ENCODE results near the gene CHST11.

Gene CHST11

DNA sequence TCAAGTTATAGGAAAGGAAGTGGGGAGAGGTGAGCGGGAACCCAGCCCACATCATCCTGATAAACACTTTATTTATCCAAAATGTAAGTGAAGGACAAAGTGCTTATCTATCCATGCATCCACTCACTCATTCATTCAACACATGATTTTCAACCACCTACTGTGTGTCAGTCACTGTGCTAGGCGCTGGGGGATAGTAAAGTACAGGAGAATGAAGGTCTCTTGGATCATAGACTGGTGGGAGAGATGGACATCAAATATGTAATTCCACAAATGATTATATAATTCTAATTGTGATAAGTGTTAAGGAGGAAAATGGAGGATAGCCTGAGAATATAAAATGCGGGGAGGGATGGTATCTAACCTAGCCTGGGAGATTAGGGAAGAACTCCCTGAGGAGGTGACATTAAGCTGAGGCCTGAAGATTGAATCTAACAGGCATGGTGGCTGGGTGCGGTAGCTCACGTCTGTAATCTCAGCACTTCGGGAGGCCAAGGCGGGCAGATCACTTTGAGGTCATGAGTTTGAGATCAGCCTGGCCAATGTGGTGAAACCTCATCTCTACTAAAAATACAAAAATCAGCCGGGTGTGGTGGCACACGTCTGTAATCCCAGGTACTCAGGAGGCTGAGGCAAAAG lies 41.3 kb upstream of the CHST11 start:
- TF ChIP-seq, protein P1, sequence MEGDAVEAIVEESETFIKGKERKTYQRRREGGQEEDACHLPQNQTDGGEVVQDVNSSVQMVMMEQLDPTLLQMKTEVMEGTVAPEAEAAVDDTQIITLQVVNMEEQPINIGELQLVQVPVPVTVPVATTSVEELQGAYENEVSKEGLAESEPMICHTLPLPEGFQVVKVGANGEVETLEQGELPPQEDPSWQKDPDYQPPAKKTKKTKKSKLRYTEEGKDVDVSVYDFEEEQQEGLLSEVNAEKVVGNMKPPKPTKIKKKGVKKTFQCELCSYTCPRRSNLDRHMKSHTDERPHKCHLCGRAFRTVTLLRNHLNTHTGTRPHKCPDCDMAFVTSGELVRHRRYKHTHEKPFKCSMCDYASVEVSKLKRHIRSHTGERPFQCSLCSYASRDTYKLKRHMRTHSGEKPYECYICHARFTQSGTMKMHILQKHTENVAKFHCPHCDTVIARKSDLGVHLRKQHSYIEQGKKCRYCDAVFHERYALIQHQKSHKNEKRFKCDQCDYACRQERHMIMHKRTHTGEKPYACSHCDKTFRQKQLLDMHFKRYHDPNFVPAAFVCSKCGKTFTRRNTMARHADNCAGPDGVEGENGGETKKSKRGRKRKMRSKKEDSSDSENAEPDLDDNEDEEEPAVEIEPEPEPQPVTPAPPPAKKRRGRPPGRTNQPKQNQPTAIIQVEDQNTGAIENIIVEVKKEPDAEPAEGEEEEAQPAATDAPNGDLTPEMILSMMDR (IDR thresholded peaks at IDR 0.05; ENCODE audit: insufficient read depth, low read length, poor library complexity, severe bottlenecking), result no peak
- TF ChIP-seq EZH2phosphoT487 (conservative IDR thresholded peaks at IDR 0.05; ENCODE audit: low read length), result no peak

DNA sequence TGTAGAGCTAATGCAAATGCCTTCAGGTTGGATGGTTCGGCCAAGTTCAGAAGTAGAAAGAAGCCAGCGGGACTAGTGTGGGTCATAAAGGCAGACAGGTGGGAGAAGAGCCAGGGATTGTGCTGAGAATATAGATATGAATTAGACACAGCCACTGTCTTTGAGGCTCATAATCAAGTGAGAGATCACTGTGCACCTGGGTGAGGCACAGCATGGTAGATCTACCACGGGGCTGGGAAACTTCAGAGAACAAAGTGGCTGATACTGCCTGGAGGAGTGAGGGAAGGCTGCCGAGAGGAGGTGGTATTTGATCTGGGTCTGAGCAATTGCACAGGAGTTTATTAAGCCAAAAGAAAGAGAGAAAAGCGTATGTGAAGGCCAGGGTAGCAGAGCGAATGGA lies 40.6 kb upstream of the CHST11 start:
- H3K4me2 ChIP-seq (ENCODE audit: low read depth, low read length, poor library complexity, severe bottlenecking), result no peak overlapping the region
- no peaks in the 10 kb centered on the region for H3K79me2 ChIP-seq (ENCODE audit: insufficient read depth, low read length)
- no peak overlapping the region for H2AFZ ChIP-seq (ENCODE audit: low read depth, low read length, severe bottlenecking)
- H3K27ac ChIP-seq (ENCODE audit: low read depth, low read length), result no peak overlapping the region
- no peaks in the 10 kb centered on the region for H3K9me2 ChIP-seq (replicated peaks; ENCODE audit: insufficient read depth, low read length)
- H4K20me1 ChIP-seq (ENCODE audit: low read depth, low read length), result no peaks in the 10 kb centered on the region
- no peaks in the 10 kb centered on the region for H3K9me3 ChIP-seq (ENCODE audit: insufficient read depth, low read length)
- no peak overlapping the region for H3K9ac ChIP-seq (ENCODE audit: low read length)
- no peaks in the 10 kb centered on the region for H3K27me3 ChIP-seq (ENCODE audit: low read length)
- no peaks in the 10 kb centered on the region for H3F3A ChIP-seq (ENCODE audit: insufficient read depth)
- H3K36me3 ChIP-seq (ENCODE audit: low read length), result no peaks in the 10 kb centered on the region
- TF ChIP-seq, protein P1 (IDR thresholded peaks at IDR 0.05; ENCODE audit: insufficient read depth, low read length, poor library complexity, severe bottlenecking), result no peak
- H3K4me3 ChIP-seq (ENCODE audit: insufficient read depth, low read length, poor library complexity, severe bottlenecking), result no peak overlapping the region

More for the DNA sequence above, 41.3 kb upstream of the CHST11 start:
- H3K36me3 ChIP-seq (ENCODE audit: low read length), result no peaks in the 10 kb centered on the region
- no peak overlapping the region for H3K4me3 ChIP-seq (ENCODE audit: insufficient read depth, low read length, poor library complexity, severe bottlenecking)
- no peaks in the 10 kb centered on the region for H3K9me2 ChIP-seq (replicated peaks; ENCODE audit: insufficient read depth, low read length)
- no peaks in the 10 kb centered on the region for H3K79me2 ChIP-seq (ENCODE audit: insufficient read depth, low read length)
- no peaks in the 10 kb centered on the region for H3K9me3 ChIP-seq (ENCODE audit: insufficient read depth, low read length)
- no peak overlapping the region for H3K9ac ChIP-seq (ENCODE audit: low read length)
- H4K20me1 ChIP-seq (ENCODE audit: low read depth, low read length), result no peaks in the 10 kb centered on the region
- H3F3A ChIP-seq (ENCODE audit: insufficient read depth), result no peaks in the 10 kb centered on the region
- H3K27me3 ChIP-seq (ENCODE audit: low read length), result no peaks in the 10 kb centered on the region
- H2AFZ ChIP-seq (ENCODE audit: low read depth, low read length, severe bottlenecking), result no peak overlapping the region
- no peak overlapping the region for H3K27ac ChIP-seq (ENCODE audit: low read depth, low read length)
- H3K4me2 ChIP-seq (ENCODE audit: low read depth, low read length, poor library complexity, severe bottlenecking), result no peak overlapping the region

DNA sequence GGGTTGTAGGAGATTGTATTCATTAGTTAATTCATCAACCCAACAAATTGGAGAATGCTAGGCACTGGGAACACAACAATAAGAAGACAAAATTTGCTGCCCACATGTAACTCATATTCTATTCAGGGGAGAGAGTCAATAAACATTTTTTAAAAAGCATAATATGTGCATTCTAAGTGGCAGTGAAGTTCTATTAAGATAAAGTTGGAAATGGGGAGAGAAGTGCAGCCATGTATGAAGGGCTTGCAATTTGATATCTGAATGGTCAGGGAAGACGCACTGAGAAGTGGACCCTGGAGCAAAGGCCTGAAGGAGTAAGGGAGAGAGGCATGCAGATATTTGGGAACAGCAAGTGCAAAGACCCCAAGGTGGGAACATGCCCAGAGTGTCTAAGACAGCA lies 40.2 kb upstream of the CHST11 start:
- no peak for TF ChIP-seq EZH2phosphoT487 (conservative IDR thresholded peaks at IDR 0.05; ENCODE audit: low read length)
- TF ChIP-seq, protein P1 (IDR thresholded peaks at IDR 0.05; ENCODE audit: insufficient read depth, low read length, poor library complexity, severe bottlenecking), result no peak
- no peaks in the 10 kb centered on the region for H3K79me2 ChIP-seq (ENCODE audit: insufficient read depth, low read length)
- H2AFZ ChIP-seq (ENCODE audit: low read depth, low read length, severe bottlenecking), result no peak overlapping the region
- no peaks in the 10 kb centered on the region for H4K20me1 ChIP-seq (ENCODE audit: low read depth, low read length)
- H3K9me3 ChIP-seq (ENCODE audit: insufficient read depth, low read length), result no peaks in the 10 kb centered on the region
- H3K27ac ChIP-seq (ENCODE audit: low read depth, low read length), result no peak overlapping the region
- H3K9me2 ChIP-seq (replicated peaks; ENCODE audit: insufficient read depth, low read length), result no peaks in the 10 kb centered on the region
- H3K9ac ChIP-seq (ENCODE audit: low read length), result no peak overlapping the region
- H3F3A ChIP-seq (ENCODE audit: insufficient read depth), result no peaks in the 10 kb centered on the region
- no peak overlapping the region for H3K4me2 ChIP-seq (ENCODE audit: low read depth, low read length, poor library complexity, severe bottlenecking)
- H3K36me3 ChIP-seq (ENCODE audit: low read length), result no peaks in the 10 kb centered on the region
- no peaks in the 10 kb centered on the region for H3K27me3 ChIP-seq (ENCODE audit: low read length)
- H3K4me3 ChIP-seq (ENCODE audit: insufficient read depth, low read length, poor library complexity, severe bottlenecking), result no peak overlapping the region
